Fibroblast of the aortic adventitia (primary cell): ENCODE data around the gene NEDD4L. TPM values are rescaled to one million over a fixed set of nuclear protein-coding genes. Genes with fewer than 3 reads are reported as not detected.
"Not testable (repeated sequence)": the region's sequence is repeated elsewhere in the genome, so short reads cannot be mapped to it uniquely, and the experiment has no call there.

Experiments used
- DNase-seq: peaks from one replicate; pipeline ENCODE4 v3.0.0-alpha.2; 2010; ENCODE audit warnings: low read depth
- H3K4me3 ChIP-seq: 2 replicates; pipeline ENCODE4 v1.5.1; 2011; ENCODE audit warnings: low read depth, mild to moderate bottlenecking, control low read depth, low read length, moderate library complexity
- CTCF ChIP-seq: IDR thresholded peaks from 2 replicates; pipeline ENCODE4 v1.5.1; 2011; ENCODE audit warnings: mild to moderate bottlenecking, low read length, control low read depth, inconsistent platforms; ENCODE audit not compliant: insufficient read depth
- total RNA-seq: library from RNA; depleted of rRNA; stranded (reverse); fragments of >200 nt; gene quantifications from 2 replicates; pipeline ENCODE4 v1.2.3, GENCODE V29; 2012; ENCODE audit warnings: low replicate concordance

NEDD4L gene
- total RNA-seq, 1 donor = 22.2 TPM

GRCh38 chr18:58049000-58049688, 5.1 kb downstream of the NEDD4L start:
- no peak overlapping the region for H3K4me3 ChIP-seq
- DNase-seq = no peak
- TF ChIP-seq CTCF = no peak

- H3K4me3 ChIP-seq = not testable (repeated sequence)
Observed at GRCh38 chr18:58050963-58051362, 6.9 kb downstream of the NEDD4L start.

GRCh38 chr18:58051765-58052460, 7.9 kb downstream of the NEDD4L start:
- DNase-seq = peak; percentile 39
- TF ChIP-seq CTCF = peak; percentile 41

More at GRCh38 chr18:58050963-58051362, 6.9 kb downstream of the NEDD4L start:
- DNase-seq = not testable (repeated sequence)

GRCh38 chr18:58052960-58053359, 8.9 kb downstream of the NEDD4L start:
- no peak for DNase-seq
- no peak for TF ChIP-seq CTCF
- H3K4me3 ChIP-seq = no peak overlapping the region

More at GRCh38 chr18:58051765-58052460, 7.9 kb downstream of the NEDD4L start:
- H3K4me3 ChIP-seq = no peak overlapping the region

- H3K4me3 ChIP-seq = no peak overlapping the region
- no peak for TF ChIP-seq CTCF
- peak; percentile 53 for DNase-seq
Observed at GRCh38 chr18:58054041-58054781, 10.2 kb downstream of the NEDD4L start.

- no peak for TF ChIP-seq CTCF
Observed at GRCh38 chr18:58055890-58056558, 12.0 kb downstream of the NEDD4L start.

More at GRCh38 chr18:58055890-58056558, 12.0 kb downstream of the NEDD4L start:
- H3K4me3 ChIP-seq = no peak overlapping the region
- DNase-seq = no peak
